Endothelial cell of umbilical vein (primary cell): Measurements from ENCODE around the gene HEATR5A. TPM values are rescaled to one million over a fixed set of nuclear protein-coding genes. Genes with fewer than 3 reads are reported as not detected.

Experiments
- BruUV-seq: library from RNA; stranded (reverse); fragments of 400-500 nt; replicated peaks from 2 replicates; lab custom pipeline; 2021; lab: Mats Ljungman, UMichigan
- CTCF ChIA-PET: fragments of 300-600, 350-600 bp; sonication (Branson Sonifier 250); formaldehyde crosslinking; loops from one replicate; lab custom pipeline; 2021; ENCODE audit warnings: antibody characterized with exemption, inconsistent platforms; lab: Charles Lee
- POLR2A ChIA-PET: fragments of 300-600, 350-600 bp; sonication (Branson Sonifier 250); formaldehyde crosslinking; loops from one replicate; lab custom pipeline; 2021; ENCODE audit warnings: antibody characterized with exemption, inconsistent platforms; lab: Charles Lee
- DNase-seq: peaks from one replicate; pipeline ENCODE4 v3.0.0-alpha.2; 2011; ENCODE audit warnings: low read depth, low spot score
- FAIRE-seq: peaks from 2 replicates; lab custom pipeline; 2011; peaks lifted over from hg19 to GRCh38; lab: Jason Lieb, UNC
- H2AFZ ChIP-seq: 2 replicates; pipeline ENCODE4 v1.6.0; 2012; ENCODE audit warnings: low read depth, low read length, control low read depth, inconsistent platforms
- H3K27ac ChIP-seq: 2 replicates; pipeline ENCODE4 v1.5.1; 2011; ENCODE audit warnings: low read depth, mild to moderate bottlenecking, control low read depth, low read length, moderate library complexity; ENCODE audit not compliant: insufficient read depth
- H3K27me3 ChIP-seq, 2 experiments: 2 replicates each; pipeline versions ENCODE4 v1.6.0 to v1.6.1; 2011; ENCODE audit warnings: low read length in 2 of 2, mixed read lengths in 1 of 2; ENCODE audit not compliant: control insufficient read depth in 2 of 2, insufficient read depth in 2 of 2
- H3K36me3 ChIP-seq, 2 experiments: 2 replicates in 1 of 2; 3 replicates in 1 of 2; pipeline ENCODE4 v1.5.1; 2011; ENCODE audit warnings: low read length in 2 of 2, mild to moderate bottlenecking in 1 of 2, moderate library complexity in 1 of 2; ENCODE audit not compliant: control insufficient read depth in 2 of 2, insufficient read depth in 2 of 2; ENCODE audit errors: extremely low read depth in 1 of 2
- H3K4me1 ChIP-seq: 3 replicates; pipeline ENCODE4 v1.5.1; 2011; ENCODE audit warnings: mild to moderate bottlenecking, low read length; ENCODE audit not compliant: control insufficient read depth, insufficient read depth; ENCODE audit errors: extremely low read depth
- H3K4me2 ChIP-seq: 2 replicates; pipeline ENCODE4 v1.6.1; 2011; ENCODE audit warnings: low read length, control low read depth, mixed read lengths; ENCODE audit not compliant: insufficient read depth
- H3K4me3 ChIP-seq, 3 experiments: fragments of 200-600 bp in 1 of 3; sonication (generic), shearing (Covaris generic) in 1 of 3; replicated peaks in 1 of 3; 2 replicates each; pipeline ENCODE4 v1.5.1; 2011 to 2016; ENCODE audit warnings: control low read depth in 3 of 3, low read length in 3 of 3, mild to moderate bottlenecking in 2 of 3, inconsistent platforms in 1 of 3, low read depth in 1 of 3, moderate library complexity in 1 of 3; ENCODE audit not compliant: insufficient read depth in 1 of 3
- H3K79me2 ChIP-seq: 2 replicates; pipeline ENCODE4 v1.6.0; 2012; ENCODE audit warnings: low read length, inconsistent platforms; ENCODE audit not compliant: control insufficient read depth, insufficient read depth
- H3K9ac ChIP-seq: replicated peaks from 2 replicates; pipeline ENCODE3; 2011; ENCODE audit warnings: low read length, control low read depth; ENCODE audit not compliant: insufficient read depth; ENCODE audit errors: extremely low read depth
- H3K9me1 ChIP-seq: replicated peaks from 3 replicates; pipeline ENCODE4 v1.6.0; 2011; ENCODE audit warnings: mild to moderate bottlenecking, low read length; ENCODE audit not compliant: control insufficient read depth, insufficient read depth; ENCODE audit errors: extremely low read depth
- H3K9me3 ChIP-seq: replicated peaks from 2 replicates; pipeline ENCODE4 v1.5.1; 2012; ENCODE audit warnings: low read length, inconsistent platforms; ENCODE audit not compliant: control insufficient read depth, insufficient read depth
- H4K20me1 ChIP-seq: replicated peaks from 2 replicates; pipeline ENCODE3; 2011; ENCODE audit warnings: mild to moderate bottlenecking, low read length; ENCODE audit not compliant: control insufficient read depth, insufficient read depth; ENCODE audit errors: extremely low read depth
- CTCF ChIP-seq, 2 donors: IDR thresholded peaks; 1 replicate in 1 of 2; 2 replicates in 1 of 2; pipeline ENCODE4 v1.5.1; 2011; ENCODE audit warnings: low read length in 2 of 2, mild to moderate bottlenecking in 2 of 2, moderate library complexity in 2 of 2, control low read depth in 1 of 2, inconsistent platforms in 1 of 2, low read depth in 1 of 2; ENCODE audit not compliant: insufficient read depth in 1 of 2; ENCODE audit errors: extremely low read depth in 1 of 2
- EZH2 ChIP-seq: IDR thresholded peaks from 2 replicates; pipeline ENCODE4 v1.6.1; 2012; ENCODE audit warnings: borderline replicate concordance, low read depth, mild to moderate bottlenecking, moderate library complexity, low read length, inconsistent platforms; ENCODE audit not compliant: severe bottlenecking
- FOS ChIP-seq: IDR thresholded peaks from 2 replicates; pipeline ENCODE4 v1.6.1; 2011; ENCODE audit warnings: mild to moderate bottlenecking, low read length, moderate library complexity, borderline replicate concordance; ENCODE audit not compliant: insufficient read depth
- GATA2 ChIP-seq: IDR thresholded peaks from 2 replicates; pipeline ENCODE4 v1.7.0; 2011; ENCODE audit warnings: low read depth, mild to moderate bottlenecking, moderate library complexity, mixed read lengths, low read length; ENCODE audit not compliant: insufficient read length, insufficient read depth
- JUN ChIP-seq: IDR thresholded peaks from 2 replicates; pipeline ENCODE4 v1.6.1; 2011; ENCODE audit warnings: borderline replicate concordance, low read depth; ENCODE audit not compliant: insufficient read length, insufficient read depth
- MYC ChIP-seq: IDR thresholded peaks from one replicate; pipeline ENCODE4 v1.6.1; 2011; ENCODE audit warnings: mild to moderate bottlenecking, low read depth, low read length
- POLR2A ChIP-seq: IDR thresholded peaks from 2 replicates; pipeline ENCODE4 v1.6.1; 2012; ENCODE audit warnings: low read depth, mild to moderate bottlenecking, control low read depth, low read length
- POLR2AphosphoS5 ChIP-seq: IDR thresholded peaks from 2 replicates; pipeline ENCODE4 v1.6.1; 2012; ENCODE audit warnings: low read depth, mild to moderate bottlenecking, control low read depth, low read length, moderate library complexity; ENCODE audit not compliant: insufficient read depth
- dilution Hi-C: fragments of 300-500 bp; cut with MboI; formaldehyde crosslinking; loops from one replicate; pipeline ENCODE4 v1.15.0; 2019; ENCODE audit warnings: low sequenced_read_pairs; ENCODE audit not compliant: extremely low pct_ligation_motif_present
- intact Hi-C: fragments of 100-400 bp; cut with micrococcal nuclease; formaldehyde crosslinking; loops from one replicate; pipeline ENCODE4 v1.10.0; 2022
- polyA plus RNA-seq, 4 experiments: library from polyadenylated mRNA; depleted of rRNA in 3 of 4; stranded (reverse) in 3 of 4; unstranded in 1 of 4; fragments of >200 nt; gene quantifications; 2 replicates each; pipeline versions ENCODE4 v1.2.1 to v1.2.3, GENCODE V29; 2011 to 2012; ENCODE audit warnings: missing spikeins in 1 of 4
- total RNA-seq: library from RNA; stranded (reverse); gene quantifications from 2 replicates; pipeline ENCODE4 v1.2.3, GENCODE V29; 2021
- TF ChIP-seq, protein P1 (sequence below): IDR thresholded peaks from 2 replicates; pipeline ENCODE4 v1.6.1; 2011; ENCODE audit not compliant: insufficient read depth, insufficient read length

The HEATR5A gene
- total and polyA plus RNA-seq, 2 donors (not counting 3 experiments of a cell fraction or from before 2014, with no cell fraction given): 12.6 to 45.3 TPM

- H3K36me3 ChIP-seq: no peaks in the 10 kb centered on the region
- no peaks in the 10 kb centered on the region for H3K4me1 ChIP-seq
- intact Hi-C loops (no loop called here), dilution Hi-C loops (no loop called here)
- TF ChIP-seq EZH2: no peak
- no peak for TF ChIP-seq GATA2
- TF ChIP-seq JUN: no peak
- no peaks in the 10 kb centered on the region for H3K79me2 ChIP-seq
- H3K27me3 ChIP-seq: no peaks in the 10 kb centered on the region
- no peaks in the 10 kb centered on the region for H3K9me1 ChIP-seq
- no peaks in the 10 kb centered on the region for H4K20me1 ChIP-seq
- FAIRE-seq: no peak
- POLR2A ChIA-PET: no interaction called here
- no peak overlapping the region for H3K9ac ChIP-seq
- H2AFZ ChIP-seq: no peak overlapping the region
- no peak overlapping the region for H3K4me2 ChIP-seq
- DNase-seq: no peak
- CTCF ChIA-PET: no interaction called here
- H3K9me3 ChIP-seq: no peaks in the 10 kb centered on the region
- H3K27ac ChIP-seq: no peak overlapping the region
- no peak overlapping the region for H3K4me3 ChIP-seq
- no TSS peak for BruUV-seq
Measured at GRCh38 chr14:31442284-31442683, 21.9 kb upstream of the HEATR5A start.

- no peak for FAIRE-seq
- H3K36me3 ChIP-seq: no peaks in the 10 kb centered on the region
- TF ChIP-seq EZH2 (no peak), POLR2A (no peak), MYC (no peak), POLR2AphosphoS5 (no peak), FOS (no peak), CTCF (IDR thresholded peaks at IDR 0.05; ENCODE audit: extremely low read depth in 1 of 2, insufficient read depth in 1 of 2, low read depth in 1 of 2, low read length in 2 of 2) (no peak), GATA2 (no peak), JUN (no peak)
- TF ChIP-seq, protein P1, sequence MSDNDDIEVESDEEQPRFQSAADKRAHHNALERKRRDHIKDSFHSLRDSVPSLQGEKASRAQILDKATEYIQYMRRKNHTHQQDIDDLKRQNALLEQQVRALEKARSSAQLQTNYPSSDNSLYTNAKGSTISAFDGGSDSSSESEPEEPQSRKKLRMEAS: no peak
- H3K79me2 ChIP-seq: no peaks in the 10 kb centered on the region
- no peaks in the 10 kb centered on the region for H3K4me1 ChIP-seq
- H3K9ac ChIP-seq: no peak overlapping the region
- DNase-seq: no peak
- H4K20me1 ChIP-seq: no peaks in the 10 kb centered on the region
- POLR2A ChIA-PET: no interaction called here
- no peak overlapping the region for H3K27ac ChIP-seq
- H3K9me1 ChIP-seq: no peaks in the 10 kb centered on the region
- H2AFZ ChIP-seq: no peak overlapping the region
- no peak overlapping the region for H3K4me2 ChIP-seq
- BruUV-seq: no TSS peak
- CTCF ChIA-PET: no interaction called here
- no peaks in the 10 kb centered on the region for H3K9me3 ChIP-seq
- dilution Hi-C loops: no loop called here
- intact Hi-C loops: no loop called here
- H3K27me3 ChIP-seq: no peaks in the 10 kb centered on the region
- no peak overlapping the region for H3K4me3 ChIP-seq
Measured at GRCh38 chr14:31441273-31442111, 21.1 kb upstream of the HEATR5A start.
